ENCODE results near the gene SNAPC5. TPM values are rescaled to one million over a fixed set of nuclear protein-coding genes. Genes with fewer than 3 reads are reported as not detected.
A peak's percentile ranks its signal among the peaks of the same experiment; 100 is the strongest.

The SNAPC5 gene
- total and polyA plus RNA-seq, 2 of the 13 experiments (the other 11 are each of a cell fraction or from before 2014, with no cell fraction given) = 14.8 to 36.2 TPM

- no peak for TF ChIP-seq ZHX1 (CRISPR knock-in tag; IDR thresholded peaks at IDR 0.05; ENCODE audit: low read depth)
- no peak for TF ChIP-seq PAWR (CRISPR knock-in tag; IDR thresholded peaks at IDR 0.05; ENCODE audit: borderline replicate concordance)
- TF ChIP-seq FOSL1 (CRISPR knock-in tag; IDR thresholded peaks at IDR 0.05; ENCODE audit: borderline replicate concordance) = no peak
- TF ChIP-seq MAZ (IDR thresholded peaks at IDR 0.05; ENCODE audit: borderline replicate concordance, low read depth, low read length) = no peak
- TF ChIP-seq MAZ (CRISPR knock-in tag; IDR thresholded peaks at IDR 0.05; ENCODE audit: low read depth) = no peak
- no peak for TF ChIP-seq ZNF7 (CRISPR knock-in tag; IDR thresholded peaks at IDR 0.05)
- TF ChIP-seq ZNF362 (CRISPR knock-in tag; IDR thresholded peaks at IDR 0.05; ENCODE audit: borderline replicate concordance) = no peak
- no peak for TF ChIP-seq DBP (CRISPR knock-in tag; IDR thresholded peaks at IDR 0.05; ENCODE audit: not compliant biosample characterization)
- no peak for TF ChIP-seq RNF219 (CRISPR knock-in tag; IDR thresholded peaks at IDR 0.05)
- TF ChIP-seq PLSCR1 (CRISPR knock-in tag; IDR thresholded peaks at IDR 0.05; ENCODE audit: borderline replicate concordance) = no peak
- no peak for TF ChIP-seq ZNF496 (CRISPR knock-in tag; IDR thresholded peaks at IDR 0.05; ENCODE audit: insufficient replicate concordance)
- peak; percentile 68 for TF ChIP-seq HNF1B (CRISPR knock-in tag; IDR thresholded peaks at IDR 0.05)
- no peak for TF ChIP-seq ZBTB2 (CRISPR knock-in tag; IDR thresholded peaks at IDR 0.05; ENCODE audit: low read depth)
- no peak for TF ChIP-seq ZNF205 (CRISPR knock-in tag; IDR thresholded peaks at IDR 0.05)
- no peak for TF ChIP-seq ZNF546 (CRISPR knock-in tag; conservative IDR thresholded peaks at IDR 0.05)
Observed at GRCh38 chr15:66452971-66453580, 44.5 kb downstream of the SNAPC5 start (continued).

All from HepG2 (cell line).